Hematopoietic multipotent progenitor cell treated with erythropoietin and hydrocortisone succinate and interleukin-3 and kit ligand, for 15 days (in vitro differentiated cells): Measurements from ENCODE around the gene RAB33B.
"Not testable (repeated sequence)": the region's sequence is repeated elsewhere in the genome, so short reads cannot be mapped to it uniquely, and the experiment has no call there.

Source experiments
- DNase-seq: peaks from one replicate; pipeline ENCODE4 v3.0.0-alpha.2; 2015; ENCODE audit warnings: low spot score

The RAB33B gene

DNA sequence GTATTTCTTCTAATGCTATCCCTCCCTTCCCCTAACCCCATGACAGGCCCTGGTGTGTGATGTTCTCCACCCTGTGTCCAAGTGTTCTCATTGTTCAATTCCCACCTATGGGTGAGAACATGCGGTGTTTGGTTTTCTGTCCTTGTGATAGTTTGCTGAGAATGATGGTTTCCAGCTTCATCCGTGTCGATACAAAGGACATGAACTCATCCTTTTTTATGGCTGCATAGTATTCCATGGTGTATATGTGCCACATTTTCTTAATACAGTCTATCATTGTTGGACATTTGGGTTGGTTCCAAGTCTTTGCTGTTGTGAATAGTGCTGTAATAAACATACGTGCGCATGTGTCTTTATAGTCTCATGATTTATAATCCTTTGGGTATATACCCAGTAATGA, 10.6 kb downstream of the RAB33B start:
- not testable (repeated sequence) for DNase-seq

DNA sequence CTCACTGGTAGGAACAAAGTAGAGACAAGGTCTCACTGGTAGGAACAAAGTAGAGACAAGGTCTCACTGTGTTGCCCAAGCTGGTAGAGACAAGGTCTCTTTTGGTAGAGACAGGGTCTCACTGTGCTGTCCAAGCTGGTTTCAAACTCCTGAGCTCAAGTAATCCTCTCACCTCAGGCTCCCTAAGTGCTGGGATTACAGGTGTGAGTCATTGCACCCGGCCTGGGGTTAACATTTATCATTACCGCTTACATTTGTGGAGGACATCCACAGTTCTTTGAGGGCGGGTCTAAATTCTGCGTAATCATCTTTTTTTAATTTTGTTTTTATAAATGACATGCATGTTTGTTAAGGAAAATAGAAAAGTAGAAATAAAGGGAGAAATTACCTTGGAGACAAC, 12.0 kb downstream of the RAB33B start:
- no peak for DNase-seq

DNA sequence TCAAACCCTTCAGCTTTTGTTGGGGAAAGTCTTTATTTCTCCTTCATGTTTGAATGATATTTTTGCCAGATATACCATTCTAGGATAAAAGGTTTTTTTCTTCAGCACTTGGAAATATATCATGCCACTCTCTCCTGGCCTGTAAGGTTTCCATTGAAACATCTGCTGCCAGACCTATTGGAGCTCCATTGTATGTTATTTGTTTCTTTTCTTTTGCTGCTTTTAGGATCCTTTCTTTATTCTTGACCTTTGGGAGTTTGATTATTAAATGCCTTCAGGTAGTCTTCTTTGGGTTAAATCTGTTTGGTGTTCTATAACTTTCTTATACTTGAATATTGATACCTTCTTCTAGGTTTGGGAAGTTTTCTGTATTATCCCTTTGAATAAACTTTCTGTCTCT, 14.8 kb downstream of the RAB33B start:
- not testable (repeated sequence) for DNase-seq

DNA sequence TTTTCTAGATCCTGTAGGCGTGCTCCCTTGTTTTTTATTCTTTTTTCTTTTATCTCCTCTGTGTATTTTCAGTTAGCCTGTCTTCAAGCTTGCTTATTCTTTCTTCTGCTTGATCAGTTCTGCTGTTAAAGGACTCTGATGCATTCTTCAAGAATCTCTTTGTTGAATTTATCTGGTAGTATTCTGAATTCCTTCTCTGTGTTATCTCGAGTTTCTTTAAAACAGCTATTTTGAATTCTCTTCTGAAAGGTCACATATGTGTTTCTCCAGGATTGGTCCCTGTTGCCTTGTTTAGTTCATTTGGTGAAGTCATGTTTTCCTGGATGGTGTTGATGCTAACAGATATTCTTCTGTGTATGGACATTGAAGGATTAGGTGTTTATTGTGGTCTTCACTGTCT, 15.3 kb downstream of the RAB33B start:
- no peak for DNase-seq

DNA sequence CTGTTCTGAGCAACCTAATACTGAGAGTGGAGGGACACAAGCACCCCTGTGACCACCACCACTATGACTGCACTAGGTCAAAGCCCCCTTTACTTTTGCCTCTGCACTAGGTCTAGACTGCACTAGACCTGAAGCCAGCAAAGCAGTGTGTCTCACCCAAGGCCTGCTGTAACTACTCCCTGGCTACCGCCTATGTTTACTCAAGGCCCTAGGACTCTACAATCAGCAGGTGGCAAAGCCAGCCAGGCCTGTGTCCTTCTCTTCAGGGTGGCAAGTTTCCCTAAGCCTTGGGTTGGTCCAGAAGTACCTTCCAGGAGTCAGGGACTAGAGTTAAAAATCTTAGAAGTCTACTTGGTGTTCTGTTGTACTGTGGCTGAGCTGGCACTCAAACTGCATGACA, 15.9 kb downstream of the RAB33B start:
- DNase-seq = no peak

DNA sequence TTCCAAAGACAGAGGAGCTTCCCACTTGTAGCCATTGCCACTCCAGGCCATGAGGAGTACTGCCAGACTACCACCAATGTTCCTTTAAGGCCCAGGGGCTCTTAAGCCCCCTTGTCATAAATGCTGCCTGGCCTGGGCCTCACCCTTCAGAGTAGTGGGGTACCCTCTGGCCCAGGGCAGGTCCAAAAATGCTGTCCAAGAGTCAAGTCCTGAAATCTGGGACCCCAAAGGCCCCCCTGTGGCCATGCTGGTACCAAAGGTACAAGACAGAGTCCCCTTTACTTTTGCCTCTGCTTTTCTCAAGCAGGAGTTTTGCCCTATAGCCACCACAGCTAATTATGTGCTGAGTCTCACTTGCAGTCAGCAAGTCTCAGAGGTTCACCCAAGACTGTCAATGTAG, 16.4 kb downstream of the RAB33B start:
- DNase-seq = no peak

DNA sequence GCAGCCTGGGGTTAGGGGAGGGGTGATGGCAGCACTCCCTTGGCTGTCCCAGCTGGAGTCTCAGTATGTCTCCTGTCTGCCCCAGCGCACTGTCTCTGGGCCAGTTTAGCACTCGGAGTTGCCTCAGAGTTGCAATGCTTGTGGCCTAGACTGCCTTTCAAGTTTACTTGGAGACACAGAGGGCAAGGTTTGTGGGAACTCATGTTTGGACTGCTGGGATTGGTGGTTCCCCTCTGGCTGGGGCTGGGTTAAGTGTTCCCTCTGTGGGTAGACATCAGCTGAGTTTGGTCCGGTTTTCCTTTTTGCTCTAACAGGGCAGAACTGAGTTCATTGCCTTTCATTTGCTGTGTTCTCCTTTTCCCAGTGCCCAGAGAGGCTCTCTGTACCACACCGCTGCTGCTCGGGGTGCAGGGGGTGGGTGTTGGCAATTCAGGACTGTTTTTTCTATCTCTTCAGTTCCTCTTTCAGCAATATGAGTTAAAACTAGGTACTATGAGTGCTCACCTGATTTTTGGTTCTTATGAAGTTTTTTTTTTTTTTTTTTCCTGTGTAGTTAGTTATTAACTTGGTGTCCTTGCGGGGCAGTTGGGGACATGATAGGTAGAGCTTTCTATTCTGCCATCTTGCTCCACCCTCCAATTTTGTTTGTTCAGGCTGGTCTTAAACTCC, 17.2 kb downstream of the RAB33B start:
- no peak for DNase-seq

DNA sequence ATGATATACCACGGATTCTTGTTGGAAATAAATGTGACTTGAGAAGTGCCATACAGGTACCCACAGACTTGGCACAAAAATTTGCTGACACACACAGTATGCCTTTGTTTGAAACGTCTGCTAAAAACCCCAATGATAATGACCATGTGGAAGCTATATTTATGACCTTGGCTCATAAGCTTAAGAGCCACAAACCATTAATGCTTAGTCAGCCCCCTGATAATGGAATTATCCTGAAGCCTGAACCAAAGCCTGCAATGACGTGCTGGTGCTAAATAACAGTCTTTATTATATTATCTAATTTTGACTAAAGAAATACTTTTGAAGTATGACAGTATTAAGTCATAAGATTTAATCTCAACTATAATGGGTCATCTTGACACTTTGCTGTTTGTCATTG, 18.9 kb downstream of the RAB33B start:
- DNase-seq = no peak

DNA sequence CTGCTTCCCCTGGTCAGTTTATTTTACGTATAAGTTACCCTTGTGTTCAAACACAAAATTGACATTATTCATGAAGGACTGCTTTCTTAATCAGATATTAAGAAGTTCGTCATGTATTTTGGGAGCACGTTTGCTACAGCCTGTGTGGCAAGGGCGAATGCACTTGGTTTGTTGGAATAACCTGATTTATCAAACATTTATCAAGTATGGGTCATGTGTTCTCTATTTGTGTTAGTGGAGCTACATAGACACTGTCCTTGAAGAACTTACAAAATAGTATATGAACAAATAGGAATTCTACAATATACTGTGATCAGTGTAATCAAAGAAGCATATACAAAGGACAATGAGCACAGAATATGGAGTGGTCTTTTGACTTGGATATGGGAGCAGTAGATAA, 22.4 kb downstream of the RAB33B start:
- DNase-seq = no peak

DNA sequence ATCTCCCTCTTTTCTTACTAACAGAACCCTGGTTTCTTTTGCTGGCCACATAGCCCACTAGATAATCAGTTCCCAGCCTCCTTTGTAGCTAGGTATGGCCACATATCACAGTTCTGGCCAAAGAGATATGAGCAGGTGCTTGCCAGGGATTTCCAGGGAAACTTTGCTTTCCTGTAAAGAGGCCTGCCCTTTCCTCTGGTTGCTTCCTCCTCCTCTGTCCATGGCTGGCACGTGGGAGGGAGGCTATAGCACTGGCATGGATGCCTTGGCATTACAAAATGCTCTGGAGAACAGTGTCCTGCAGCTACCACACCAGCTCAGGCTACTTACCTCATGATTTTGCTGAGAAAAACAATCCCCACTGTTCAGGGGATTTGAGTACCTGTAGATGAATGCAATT, 27.5 kb downstream of the RAB33B start:
- DNase-seq = no peak

DNA sequence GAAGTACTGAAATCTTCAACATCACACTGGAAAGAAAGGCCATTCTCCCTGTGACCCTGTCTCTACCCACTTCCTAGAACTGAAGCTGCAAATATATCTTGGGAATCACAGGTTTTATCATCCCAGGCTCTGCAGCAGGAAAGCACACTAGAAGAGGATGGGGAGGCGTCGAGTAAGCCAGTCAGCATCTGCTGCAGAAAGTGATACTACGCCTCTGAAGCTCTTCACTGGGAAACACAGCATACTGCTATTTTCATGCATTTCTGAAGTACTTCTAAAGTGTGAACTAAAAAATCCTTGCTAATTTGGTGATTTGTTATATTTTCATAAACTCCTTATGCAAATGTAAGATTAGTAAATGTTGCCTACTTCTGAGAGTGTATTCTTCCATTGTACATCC, 29.1 kb downstream of the RAB33B start:
- DNase-seq = no peak

DNA sequence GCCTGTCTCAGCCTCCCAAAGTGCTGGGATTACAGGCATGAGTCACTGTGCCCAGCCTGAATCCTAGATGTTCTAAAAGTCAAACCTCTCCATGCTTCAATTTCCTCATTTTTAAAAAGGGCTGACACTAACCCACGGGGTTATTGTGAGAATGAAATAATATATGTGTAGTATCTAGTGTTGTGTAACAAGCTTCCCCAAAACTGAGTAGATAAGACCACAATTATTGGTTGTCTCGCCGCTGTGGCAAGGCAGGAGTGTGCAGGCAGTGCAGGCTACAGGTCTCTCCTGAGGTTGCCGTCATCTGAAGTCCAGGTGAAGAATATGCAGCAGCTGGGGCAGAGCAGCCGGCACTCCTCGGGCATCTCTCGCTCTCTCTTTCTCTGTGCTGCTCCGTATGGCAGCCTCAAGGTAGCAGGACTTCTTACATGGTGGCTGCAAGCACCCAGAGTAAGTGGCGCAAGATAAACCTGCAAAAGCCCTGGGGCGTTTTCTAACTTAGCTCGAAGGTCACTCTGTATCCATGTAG, 30.9 kb downstream of the RAB33B start:
- no peak for DNase-seq

DNA sequence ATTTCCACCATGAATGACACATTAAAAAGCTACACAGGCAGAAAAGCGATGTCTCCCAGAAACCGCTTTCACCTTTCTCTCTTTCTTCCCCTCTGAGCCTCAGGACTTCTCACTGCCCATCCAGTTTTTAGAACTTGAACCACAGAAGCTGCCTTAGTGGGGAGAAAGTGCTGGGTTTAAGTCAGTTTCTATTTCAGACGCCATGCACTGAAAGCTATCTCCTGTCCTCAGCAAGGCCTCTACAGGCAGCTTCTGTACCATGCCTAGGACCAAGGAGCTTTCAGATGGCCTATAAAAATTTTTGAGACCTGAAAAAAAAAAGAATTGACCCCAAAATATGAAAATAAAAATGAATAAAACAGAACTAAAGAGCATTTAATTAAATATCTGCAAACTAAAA, 34.5 kb downstream of the RAB33B start:
- no peak for DNase-seq

DNA sequence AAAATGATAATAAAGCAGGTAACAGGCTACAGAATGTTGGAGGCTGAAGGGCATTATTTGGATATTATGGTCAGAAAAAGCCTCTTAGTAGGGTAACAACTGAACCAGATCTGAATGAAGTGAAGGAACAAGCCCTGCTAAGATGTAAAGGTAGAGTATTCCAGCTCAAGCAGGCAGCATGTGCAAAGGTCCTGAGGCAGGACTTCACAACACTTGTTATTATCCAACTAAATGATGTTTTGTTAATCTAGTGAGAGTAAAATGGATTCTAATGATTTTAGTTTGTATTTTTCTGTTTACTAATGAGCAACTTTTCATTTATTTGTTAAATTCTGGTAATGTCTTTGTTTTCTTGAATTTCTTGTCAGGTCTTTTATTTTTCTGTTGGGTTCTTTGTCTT, 35.7 kb downstream of the RAB33B start:
- DNase-seq = no peak

DNA sequence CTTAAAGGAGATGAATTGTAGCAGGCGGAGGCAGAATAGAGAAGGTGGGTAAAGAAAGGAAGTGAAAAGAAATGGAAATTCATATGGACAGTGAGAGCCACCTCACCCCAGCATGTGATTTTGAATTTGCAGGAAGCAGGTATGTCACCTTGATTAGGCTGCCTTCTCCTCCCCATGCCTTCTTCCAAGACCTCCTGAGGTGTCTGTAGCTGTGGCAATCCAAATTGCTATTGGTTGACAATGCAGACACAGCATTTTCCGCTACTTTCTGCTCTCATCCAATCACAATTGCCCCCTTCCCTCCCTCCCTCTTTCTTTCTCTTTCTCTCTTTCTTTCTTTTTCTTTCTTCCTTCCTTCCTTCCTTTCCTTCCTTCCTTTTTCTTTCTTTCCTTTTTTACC, 38.5 kb downstream of the RAB33B start:
- DNase-seq = no peak

DNA sequence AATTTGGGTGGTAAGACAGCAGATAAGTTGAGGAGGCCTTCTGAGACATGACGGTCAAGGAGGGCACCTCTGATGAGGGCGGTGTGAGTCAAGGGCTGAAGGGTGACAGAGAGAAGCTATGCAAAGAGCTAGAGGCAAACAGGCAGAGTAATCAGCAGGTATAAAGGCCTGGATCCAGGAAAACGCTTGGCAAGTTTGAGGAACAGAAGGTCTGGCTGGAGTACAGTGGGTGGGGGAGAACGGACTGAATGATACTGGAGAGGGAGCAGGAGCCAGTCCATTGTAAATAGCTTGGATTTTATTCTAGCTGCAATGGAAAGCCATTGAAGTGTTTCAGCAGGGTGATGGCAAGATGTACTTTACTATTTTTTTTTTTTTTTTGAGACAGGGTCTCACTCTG, 39.3 kb downstream of the RAB33B start:
- no peak for DNase-seq

DNA sequence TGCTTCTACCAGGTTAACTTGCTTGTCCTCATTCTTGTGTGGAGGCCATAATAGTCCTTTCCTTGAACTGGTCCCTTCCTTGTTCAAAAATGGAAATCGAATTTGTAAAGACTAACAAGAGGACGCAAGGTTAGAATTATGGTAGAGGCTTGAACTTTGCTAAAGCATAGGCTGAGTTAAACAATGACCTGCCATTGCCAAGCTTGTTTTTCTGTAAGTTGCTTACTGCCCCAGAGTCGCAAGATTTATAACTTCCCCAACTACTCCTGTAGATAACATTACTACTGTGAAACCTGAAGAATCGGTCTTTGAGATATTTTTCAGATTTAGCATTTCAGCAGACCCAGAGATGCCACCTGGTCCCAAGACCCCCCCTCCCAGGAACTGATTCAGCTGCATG, 45.3 kb downstream of the RAB33B start:
- no peak for DNase-seq

DNA sequence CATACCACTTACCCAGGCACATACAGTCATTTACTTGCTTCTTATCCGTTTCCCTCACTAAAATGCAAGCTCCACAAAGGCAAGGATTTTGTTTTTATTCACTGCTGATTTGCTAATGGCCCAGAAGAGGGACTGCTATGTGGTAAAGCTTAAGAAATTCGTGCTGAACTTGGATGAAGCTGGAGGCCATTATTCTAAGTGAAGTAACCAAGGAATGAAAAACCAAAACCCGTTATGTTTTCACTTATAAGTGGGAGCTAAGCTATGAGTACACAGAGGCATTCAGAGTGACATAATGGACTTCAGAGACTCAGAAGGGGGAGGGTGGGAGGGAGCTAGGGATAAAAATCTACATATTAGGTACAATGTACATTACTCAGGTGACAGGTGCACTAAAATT, 47.2 kb downstream of the RAB33B start:
- no peak for DNase-seq

DNA sequence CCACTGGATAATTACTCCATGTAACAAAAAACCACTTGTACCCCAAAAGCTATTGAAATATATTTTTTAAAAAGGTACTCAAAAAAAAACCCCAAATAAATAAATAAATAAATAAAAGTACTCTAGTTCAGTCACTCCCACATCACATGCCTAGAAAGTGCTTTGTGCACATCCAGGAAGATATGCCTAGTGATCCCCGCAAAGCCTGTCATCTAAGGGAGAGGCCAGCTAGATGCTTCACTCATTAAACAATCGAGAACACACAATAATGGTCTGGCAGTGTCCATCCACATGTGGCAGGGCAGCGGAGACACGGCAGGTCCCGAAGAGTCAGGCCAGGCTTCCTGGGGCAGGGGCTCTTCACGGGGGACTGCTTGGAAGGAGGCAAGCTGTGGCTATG, 47.6 kb downstream of the RAB33B start:
- no peak for DNase-seq

DNA sequence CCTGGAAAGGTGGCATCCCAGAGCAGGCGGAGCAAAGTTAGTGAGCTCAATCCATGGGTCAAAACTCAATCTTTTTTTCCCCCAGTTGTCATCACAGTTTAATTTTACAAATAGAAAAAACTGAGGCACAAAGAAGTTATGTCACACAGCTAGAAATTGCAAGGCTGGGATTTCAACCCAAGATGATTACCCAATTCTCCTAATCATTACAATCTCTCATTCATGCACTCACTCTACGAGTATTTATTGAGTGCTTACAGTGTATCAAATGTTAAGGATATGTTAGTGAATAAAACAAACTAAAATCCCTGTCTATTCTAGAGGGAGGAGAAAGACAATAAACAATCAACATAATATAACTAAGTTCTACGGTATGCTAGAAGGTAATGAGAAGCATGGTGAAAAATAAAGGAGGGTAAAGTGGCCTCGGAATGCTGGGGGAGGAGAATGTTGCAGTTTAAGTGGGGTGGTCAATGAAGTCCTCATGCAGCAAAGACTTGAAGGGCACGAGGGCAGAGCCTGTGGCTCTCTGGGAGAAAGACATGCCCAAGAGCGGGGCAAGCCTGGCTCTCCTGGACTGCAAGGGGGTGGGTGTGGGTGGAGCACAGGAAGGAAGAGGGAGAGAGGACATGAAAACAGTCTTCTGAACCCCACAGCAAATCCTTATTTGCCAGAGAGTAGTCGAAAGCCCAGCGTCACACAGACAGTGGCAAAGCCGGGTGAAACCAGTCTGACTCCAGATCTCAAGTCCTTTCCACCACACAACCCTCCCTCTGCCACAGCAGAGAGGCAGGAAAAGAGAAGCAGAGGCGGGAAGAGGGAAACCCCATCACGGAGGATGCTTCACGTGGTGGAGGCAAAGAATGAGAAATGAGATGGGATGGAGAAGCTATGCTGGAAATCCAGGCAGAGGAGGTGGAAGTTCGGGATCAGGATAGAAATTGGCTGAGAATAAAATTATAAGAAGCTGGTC, 48.3 kb downstream of the RAB33B start:
- DNase-seq = no peak

DNA sequence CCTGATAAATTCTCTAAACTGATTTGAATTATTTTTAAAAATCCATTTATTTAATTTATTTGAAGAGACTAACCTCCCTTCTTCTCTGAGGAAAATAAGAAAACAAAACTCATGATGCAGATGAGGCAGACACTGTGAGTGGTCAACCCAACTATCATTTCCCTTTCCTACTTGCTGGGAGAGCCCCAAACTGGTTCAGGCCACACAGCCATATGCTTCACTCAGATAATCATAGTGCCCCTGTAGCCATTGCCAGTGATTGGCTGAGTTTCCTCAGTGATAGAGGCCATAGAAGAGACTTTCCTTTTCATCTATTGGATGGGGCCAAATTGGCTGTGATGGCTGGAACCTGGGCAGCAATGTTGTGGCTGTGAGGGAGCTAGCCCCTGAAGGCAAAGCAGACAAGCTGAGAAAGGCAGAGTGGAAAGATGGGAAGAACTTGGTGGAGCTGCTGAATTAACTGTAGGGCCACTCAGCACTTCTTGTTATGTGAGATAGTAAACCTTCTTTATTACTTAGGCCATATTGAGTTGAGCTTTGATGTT, 49.8 kb downstream of the RAB33B start:
- no peak for DNase-seq

DNA sequence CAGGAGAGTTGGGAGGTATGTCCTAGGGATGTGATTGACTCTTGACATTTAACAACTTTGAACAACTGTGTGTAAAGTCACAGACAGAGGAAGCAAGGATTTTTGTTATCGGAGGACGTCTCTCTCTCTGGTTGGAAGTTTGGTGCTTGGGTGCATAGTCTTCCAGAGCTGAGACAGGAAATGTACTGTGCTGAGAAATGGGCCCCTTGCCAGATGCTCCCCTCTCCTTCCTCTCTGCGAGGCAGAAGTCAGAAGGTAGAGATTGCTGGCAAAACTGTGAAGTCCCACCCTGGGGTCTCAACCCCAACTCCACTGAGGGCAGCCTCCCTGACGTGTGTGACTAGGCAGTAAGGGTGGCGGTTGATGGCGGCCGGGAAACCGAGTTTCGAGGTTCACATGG, 52.9 kb downstream of the RAB33B start:
- no peak for DNase-seq
